Measurements from ENCODE around the gene SGCE. TPM values are rescaled to one million over a fixed set of nuclear protein-coding genes. Genes with fewer than 3 reads are reported as not detected.

Gene SGCE
- total and polyA plus RNA-seq, 5 donors: 40.2 to 44.6 (median 42.2) TPM

DNA sequence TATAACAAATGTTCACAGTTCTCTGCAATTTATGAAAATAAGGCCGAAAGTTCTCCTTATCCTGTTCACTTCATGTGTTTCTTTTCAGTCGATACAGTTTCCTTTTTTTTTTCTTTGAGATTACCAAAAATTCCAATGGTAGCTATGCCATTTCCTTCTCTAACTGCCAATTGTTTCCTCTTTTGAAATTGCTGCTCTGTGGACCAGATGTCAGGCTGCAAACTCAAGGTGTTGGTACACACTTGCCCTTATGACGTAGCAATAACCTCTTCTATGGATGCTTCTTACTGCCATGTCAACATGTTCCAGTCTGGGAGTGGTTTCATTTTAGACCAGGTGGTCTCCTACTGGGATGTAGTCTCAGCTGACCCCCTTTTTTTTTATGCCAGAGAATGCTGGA lies 93.4 kb downstream of the SGCE start:
- H3K4me3 ChIP-seq (ENCODE audit: low read length): no peak overlapping the region
- H3K4me1 ChIP-seq (ENCODE audit: control insufficient read depth, insufficient read depth, low read length): no peaks in the 10 kb centered on the region
- intact Hi-C loops (cut with DNase I): no loop called here
- H3K27ac ChIP-seq (ENCODE audit: low read length): no peak overlapping the region
- no peak for ATAC-seq
- WGBS: 57% methylated on average over 3 of the region's 3 CpGs
- no peak for DNase-seq
- H3K9me3 ChIP-seq (ENCODE audit: control insufficient read depth, low read length): no peaks in the 10 kb centered on the region
- no peaks in the 10 kb centered on the region for H3K27me3 ChIP-seq (ENCODE audit: control insufficient read depth, insufficient read depth)

DNA sequence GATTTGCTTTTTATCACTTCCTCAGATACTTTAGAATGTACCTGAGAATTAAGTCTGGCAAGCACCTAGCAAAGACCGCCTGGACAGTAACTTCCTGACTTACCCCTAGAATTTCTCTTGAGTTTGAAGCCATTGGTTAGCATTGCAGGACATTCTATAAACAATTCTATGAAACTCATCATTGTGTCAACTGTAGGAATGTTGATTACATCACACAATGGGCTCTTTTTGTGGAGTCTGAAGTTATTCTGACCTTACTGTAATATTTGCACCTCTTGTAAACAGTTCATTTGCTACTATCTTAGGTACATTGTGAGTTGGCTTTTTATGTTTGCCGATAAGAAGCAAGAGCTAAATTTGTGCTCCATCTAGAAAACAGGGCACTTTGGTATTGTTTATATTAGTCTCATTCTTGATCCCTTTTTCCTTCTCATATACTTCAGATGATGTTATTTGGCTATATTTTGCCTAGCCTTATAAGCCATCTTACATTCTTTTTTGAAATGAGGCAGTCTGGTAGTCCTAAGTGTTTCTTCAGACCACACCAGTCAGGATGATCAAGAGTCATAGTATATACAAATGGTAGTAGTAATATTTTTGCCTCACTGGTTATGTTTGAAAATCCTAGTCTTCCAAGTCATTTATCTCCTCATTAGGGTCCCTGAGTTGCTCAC lies 94.0 kb downstream of the SGCE start:
- 94% methylated on average over 2 of the region's 2 CpGs for WGBS
- Histone ChIP-seq H3K4me1 (ENCODE audit: control insufficient read depth, insufficient read depth, low read length) (no peaks in the 10 kb centered on the region), H3K27me3 (ENCODE audit: control insufficient read depth, insufficient read depth) (no peaks in the 10 kb centered on the region), H3K4me3 (ENCODE audit: low read length) (no peak overlapping the region), H3K9me3 (ENCODE audit: control insufficient read depth, low read length) (no peaks in the 10 kb centered on the region), H3K27ac (ENCODE audit: low read length) (no peak overlapping the region)
- intact Hi-C loops (cut with DNase I): no loop called here
- ATAC-seq (no peak), DNase-seq (no peak)

DNA sequence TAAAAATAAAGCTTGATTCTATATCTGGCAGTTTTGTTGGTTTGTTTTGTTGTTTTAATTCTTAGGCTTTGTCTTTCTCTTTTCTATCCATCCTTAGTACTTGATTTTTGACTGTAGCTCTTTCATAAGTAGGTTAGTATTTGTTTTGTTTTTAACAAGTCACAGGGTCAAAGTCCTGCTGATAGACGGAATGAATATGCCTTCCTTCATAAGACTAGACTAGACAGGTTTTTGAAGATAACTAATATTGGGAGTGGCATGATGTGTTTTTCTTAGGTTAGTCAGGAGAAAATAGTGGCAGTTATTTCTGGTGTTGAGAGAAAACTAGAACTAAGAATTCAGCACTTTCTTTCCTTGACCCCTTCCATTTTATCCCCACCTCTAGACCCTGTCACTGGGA lies 96.0 kb downstream of the SGCE start:
- Histone ChIP-seq H3K4me1 (ENCODE audit: control insufficient read depth, insufficient read depth, low read length) (no peaks in the 10 kb centered on the region), H3K4me3 (ENCODE audit: low read length) (no peak overlapping the region), H3K9me3 (ENCODE audit: control insufficient read depth, low read length) (no peaks in the 10 kb centered on the region), H3K27me3 (ENCODE audit: control insufficient read depth, insufficient read depth) (no peaks in the 10 kb centered on the region), H3K27ac (ENCODE audit: low read length) (no peak overlapping the region)
- DNase-seq (no peak), ATAC-seq (no peak)
- WGBS: 92% methylated on average over 1 of the region's 1 CpG
- intact Hi-C loops (cut with DNase I): no loop called here

DNA sequence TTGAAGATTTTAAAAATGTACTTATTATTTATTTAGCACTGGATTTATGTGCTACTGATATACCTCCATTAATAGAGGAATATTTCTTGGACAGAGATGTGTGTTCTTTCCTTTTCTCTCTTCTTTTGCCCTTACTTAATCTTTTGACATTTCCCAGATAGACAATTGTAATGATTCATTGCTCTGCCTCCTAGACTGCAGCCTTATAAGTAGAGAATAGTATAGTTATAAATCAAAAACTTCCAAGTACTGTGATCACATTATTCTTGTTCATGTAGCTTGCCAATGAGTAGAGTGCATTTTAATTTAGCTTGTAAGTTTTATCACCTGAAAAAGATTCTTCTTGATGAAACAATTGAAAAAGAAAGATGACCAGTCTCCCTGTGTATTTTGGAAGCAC lies 98.7 kb downstream of the SGCE start:
- no peak for DNase-seq
- Histone ChIP-seq H3K27ac (ENCODE audit: low read length) (no peak overlapping the region), H3K27me3 (ENCODE audit: control insufficient read depth, insufficient read depth) (no peaks in the 10 kb centered on the region), H3K9me3 (ENCODE audit: control insufficient read depth, low read length) (no peaks in the 10 kb centered on the region), H3K4me3 (ENCODE audit: low read length) (no peak overlapping the region), H3K4me1 (ENCODE audit: control insufficient read depth, insufficient read depth, low read length) (no peaks in the 10 kb centered on the region)
- intact Hi-C loops (cut with DNase I): no loop called here
- no peak for ATAC-seq

DNA sequence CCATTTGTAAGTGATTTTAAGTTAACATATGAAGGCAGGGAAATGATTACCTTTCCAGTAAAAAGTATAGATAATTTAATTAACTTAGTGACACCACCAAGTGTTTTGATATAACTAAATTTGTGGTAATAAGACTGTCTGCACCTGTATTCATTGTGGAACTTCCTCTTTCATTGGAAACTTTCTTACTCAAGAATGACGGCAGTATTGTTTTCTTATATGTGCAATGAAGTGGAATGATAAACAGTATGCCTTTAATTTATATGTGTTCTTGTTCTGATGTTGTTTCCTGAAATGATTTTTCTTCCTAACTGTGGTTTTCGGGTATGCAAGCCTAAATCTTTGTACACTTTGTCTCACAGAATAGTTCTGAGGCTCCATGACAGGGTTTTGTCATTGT lies 99.9 kb downstream of the SGCE start:
- no peaks in the 10 kb centered on the region for H3K9me3 ChIP-seq (ENCODE audit: control insufficient read depth, low read length)
- H3K4me3 ChIP-seq (ENCODE audit: low read length): no peak overlapping the region
- intact Hi-C loops (cut with DNase I): no loop called here
- H3K27ac ChIP-seq (ENCODE audit: low read length): no peak overlapping the region
- H3K4me1 ChIP-seq (ENCODE audit: control insufficient read depth, insufficient read depth, low read length): no peaks in the 10 kb centered on the region
- WGBS: 85% methylated on average over 2 of the region's 2 CpGs
- DNase-seq (no peak), ATAC-seq (no peak)
- H3K27me3 ChIP-seq (ENCODE audit: control insufficient read depth, insufficient read depth): no peaks in the 10 kb centered on the region

DNA sequence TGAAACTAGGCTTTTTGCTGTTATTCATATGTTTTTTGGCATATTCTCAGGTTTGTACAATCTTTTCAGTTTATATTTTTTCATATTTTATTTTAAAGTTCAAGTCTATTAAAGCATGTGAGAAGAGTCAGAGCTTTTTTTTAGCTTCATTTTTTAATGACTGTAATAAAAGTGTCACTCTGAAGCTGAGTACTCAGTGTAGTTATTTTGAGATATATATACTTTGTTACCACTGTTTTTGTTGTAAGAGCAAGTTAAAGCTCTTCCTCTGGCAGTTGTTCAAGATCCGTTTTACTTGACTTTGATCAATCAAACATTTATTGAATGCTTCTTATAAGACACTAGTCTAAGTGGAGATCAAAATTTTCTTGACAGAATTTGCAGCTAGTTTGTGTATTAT lies 108.8 kb downstream of the SGCE start:
- Histone ChIP-seq H3K27ac (ENCODE audit: low read length) (no peak overlapping the region), H3K4me3 (ENCODE audit: low read length) (no peak overlapping the region), H3K27me3 (ENCODE audit: control insufficient read depth, insufficient read depth) (no peaks in the 10 kb centered on the region), H3K9me3 (ENCODE audit: control insufficient read depth, low read length) (no peaks in the 10 kb centered on the region), H3K4me1 (ENCODE audit: control insufficient read depth, insufficient read depth, low read length) (no peaks in the 10 kb centered on the region)
- ATAC-seq (no peak), DNase-seq (no peak)
- intact Hi-C loops (cut with DNase I): no loop called here
- WGBS: 55% methylated on average over 1 of the region's 1 CpG

DNA sequence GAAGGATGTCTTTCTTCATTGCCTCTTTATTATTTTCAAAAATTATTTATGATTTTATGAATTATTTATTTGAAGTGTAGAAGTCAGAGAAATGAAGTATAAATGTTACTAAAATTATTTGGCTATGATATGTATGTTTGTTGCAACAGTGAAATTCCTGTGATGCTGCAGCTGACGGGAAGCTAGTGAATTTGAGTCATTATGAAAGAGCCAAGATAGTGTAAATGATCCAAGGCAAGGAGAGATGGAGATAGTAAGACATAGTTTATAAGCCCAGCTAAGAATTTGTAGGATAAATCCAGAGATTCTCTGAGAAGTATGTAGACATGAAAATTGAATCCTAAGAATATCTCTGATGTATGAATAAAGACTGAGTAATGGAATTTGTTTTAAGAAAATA lies 115.5 kb downstream of the SGCE start:
- no peaks in the 10 kb centered on the region for H3K27me3 ChIP-seq (ENCODE audit: control insufficient read depth, insufficient read depth)
- no peak overlapping the region for H3K4me3 ChIP-seq (ENCODE audit: low read length)
- no peaks in the 10 kb centered on the region for H3K4me1 ChIP-seq (ENCODE audit: control insufficient read depth, insufficient read depth, low read length)
- DNase-seq (no peak), ATAC-seq (no peak)
- no peak overlapping the region for H3K27ac ChIP-seq (ENCODE audit: low read length)
- no peaks in the 10 kb centered on the region for H3K9me3 ChIP-seq (ENCODE audit: control insufficient read depth, low read length)
- WGBS: 64% methylated on average over 1 of the region's 1 CpG
- intact Hi-C loops (cut with DNase I): no loop called here

Other genes with a start within 250 kb of the SGCE start
- 10 to 100 TPM; 18.8 to 22.6 (median 21.6) TPM for gene CASD1, start 146.3 kb downstream of the SGCE start, total RNA-seq
- gene CASD1, start 146.3 kb downstream of the SGCE start, polyA plus RNA-seq: 18.3 TPM

Data from right cardiac atrium (tissue), 5 donors.